ENCODE data around the gene TXNRD3. TPM values are rescaled to one million over a fixed set of nuclear protein-coding genes. Genes with fewer than 3 reads are reported as not detected.

Gene TXNRD3
- total and polyA plus RNA-seq, 2 experiments from 2014 or later = 10.4 to 13.1 TPM

GRCh38 chr3:126679318-126679751 lies 24.4 kb upstream of the TXNRD3 start:
- no peak overlapping the region for H3K4me3 ChIP-seq
- H3K36me3 ChIP-seq (replicated peaks; ENCODE audit: insufficient read depth, low read depth) = no peaks in the 10 kb centered on the region
- no peaks in the 10 kb centered on the region for H3K9me3 ChIP-seq (ENCODE audit: low read depth)
- H3K27ac ChIP-seq = peak overlapping the region; percentile 62
- H3K79me2 ChIP-seq = no peaks in the 10 kb centered on the region
- H3K4me1 ChIP-seq (ENCODE audit: insufficient read depth) = peaks cover 7% of the 10 kb centered on the region
- 3% methylated on average over 20 of the region's 20 CpGs for WGBS (ENCODE audit: low lambda C conversion rate, missing lambda C conversion rate)
- H4K20me1 ChIP-seq (ENCODE audit: insufficient read depth, poor library complexity, severe bottlenecking) = no peaks in the 10 kb centered on the region
- peak; percentile 97 for TF ChIP-seq CTCF (IDR thresholded peaks at IDR 0.05; ENCODE audit: poor library complexity)
- TF ChIP-seq EZH2 (IDR thresholded peaks at IDR 0.05; ENCODE audit: borderline replicate concordance) = no peak
- no peak for TF ChIP-seq EZH2phosphoT487 (IDR thresholded peaks at IDR 0.05; ENCODE audit: low read depth, severe bottlenecking, unreplicated experiment)
- H3K4me2 ChIP-seq = peak overlapping the region; percentile 53
- peaks cover 7% of the 10 kb centered on the region for H3K27me3 ChIP-seq
- peak; percentile 87 for DNase-seq (ENCODE audit: low spot score)
- peak overlapping the region; percentile 52 for H2AFZ ChIP-seq
- no peaks in the 10 kb centered on the region for H3K9me2 ChIP-seq (replicated peaks; ENCODE audit: insufficient read depth)

GRCh38 chr3:126678693-126679317 lies 23.9 kb upstream of the TXNRD3 start:
- no peak for DNase-seq (ENCODE audit: low spot score)
- Histone ChIP-seq H3K4me1 (ENCODE audit: insufficient read depth) (peaks cover 6% of the 10 kb centered on the region), H3K4me2 (peak overlapping the region; percentile 53), H4K20me1 (ENCODE audit: insufficient read depth, poor library complexity, severe bottlenecking) (no peaks in the 10 kb centered on the region), H3K27me3 (peaks cover 7% of the 10 kb centered on the region), H3K9me3 (ENCODE audit: low read depth) (no peaks in the 10 kb centered on the region), H3K27ac (no peak overlapping the region), H3K9me2 (replicated peaks; ENCODE audit: insufficient read depth) (no peaks in the 10 kb centered on the region), H3K36me3 (replicated peaks; ENCODE audit: insufficient read depth, low read depth) (no peaks in the 10 kb centered on the region), H3K4me3 (no peak overlapping the region), H3K79me2 (no peaks in the 10 kb centered on the region), H2AFZ (no peak overlapping the region)
- 52% methylated on average over 30 of the region's 30 CpGs for WGBS (ENCODE audit: low lambda C conversion rate, missing lambda C conversion rate)
- no peak for TF ChIP-seq EZH2phosphoT487 (IDR thresholded peaks at IDR 0.05; ENCODE audit: low read depth, severe bottlenecking, unreplicated experiment)

DNA sequence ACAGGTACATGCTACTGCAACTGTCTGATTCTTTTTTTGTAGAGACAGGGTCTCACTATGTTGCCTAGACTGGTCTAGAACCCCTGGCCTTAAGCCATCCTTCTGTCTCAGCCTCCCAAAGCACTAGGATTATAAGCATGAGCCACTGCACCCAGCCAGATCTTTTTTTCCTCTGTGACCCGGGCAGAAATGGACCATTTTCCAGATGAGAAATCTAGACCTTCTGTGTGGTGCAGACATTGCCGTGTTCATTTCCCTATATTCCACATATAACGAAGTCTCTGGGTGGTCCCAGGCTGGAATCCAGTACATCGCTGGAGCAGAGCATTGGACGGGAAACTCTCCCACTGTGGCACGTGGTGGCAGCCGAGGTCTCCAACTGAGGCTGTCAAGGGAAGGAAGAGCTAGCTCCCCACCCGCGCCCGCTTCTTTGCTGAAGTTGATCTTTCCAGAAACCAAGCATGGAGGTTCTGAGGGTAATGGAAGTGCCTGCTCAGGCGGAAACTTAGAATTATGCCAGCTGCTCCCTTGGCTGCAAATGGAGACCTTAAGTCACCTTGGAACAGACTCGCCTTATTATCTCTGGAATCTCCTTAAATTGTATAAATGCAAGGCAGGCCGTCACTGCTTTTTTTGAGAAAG lies 23.1 kb upstream of the TXNRD3 start:
- peaks cover 4% of the 10 kb centered on the region for H3K4me1 ChIP-seq (ENCODE audit: insufficient read depth)
- no peaks in the 10 kb centered on the region for H3K36me3 ChIP-seq (replicated peaks; ENCODE audit: insufficient read depth, low read depth)
- no peak overlapping the region for H2AFZ ChIP-seq
- H3K4me2 ChIP-seq = no peak overlapping the region
- H3K79me2 ChIP-seq = no peaks in the 10 kb centered on the region
- H3K27me3 ChIP-seq = peaks cover 7% of the 10 kb centered on the region
- no peaks in the 10 kb centered on the region for H4K20me1 ChIP-seq (ENCODE audit: insufficient read depth, poor library complexity, severe bottlenecking)
- no peak overlapping the region for H3K27ac ChIP-seq
- no peak overlapping the region for H3K4me3 ChIP-seq
- no peaks in the 10 kb centered on the region for H3K9me2 ChIP-seq (replicated peaks; ENCODE audit: insufficient read depth)
- no peak for TF ChIP-seq EZH2phosphoT487 (IDR thresholded peaks at IDR 0.05; ENCODE audit: low read depth, severe bottlenecking, unreplicated experiment)
- no peak for TF ChIP-seq CTCF (IDR thresholded peaks at IDR 0.05; ENCODE audit: poor library complexity)
- no peak for TF ChIP-seq EZH2 (IDR thresholded peaks at IDR 0.05; ENCODE audit: borderline replicate concordance)
- no peak for DNase-seq (ENCODE audit: low spot score)
- no peaks in the 10 kb centered on the region for H3K9me3 ChIP-seq (ENCODE audit: low read depth)
- WGBS (ENCODE audit: low lambda C conversion rate, missing lambda C conversion rate) = 91% methylated on average over 13 of the region's 13 CpGs

All from hepatocyte (in vitro differentiated cells).